NCI-H446 (cell line): Measurements from ENCODE around the gene OR6P1.

Experiments used
- DNase-seq, 2 experiments: peaks; one replicate each; lab custom pipeline; 2025; lab: John Stamatoyannopoulos, UW

The OR6P1 gene

DNA sequence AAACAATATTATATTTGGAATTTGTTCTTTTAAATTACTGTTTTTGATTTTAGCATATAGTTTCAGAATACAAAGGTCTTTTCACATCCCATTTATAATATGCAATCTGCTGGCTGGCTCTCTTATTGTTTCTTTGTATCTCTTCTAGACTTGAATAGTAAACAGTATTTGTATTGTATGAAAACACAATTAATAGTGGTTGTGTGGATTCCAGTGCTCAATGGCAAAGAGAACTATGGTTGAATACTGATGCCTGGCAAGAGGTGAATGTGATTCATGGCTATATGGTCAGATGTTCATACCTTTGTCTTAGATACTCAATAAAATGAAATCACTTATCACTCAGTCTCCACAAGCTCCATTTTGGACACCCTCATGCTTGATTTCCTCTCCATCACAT lies 53.4 kb downstream of the OR6P1 start:
- no peak for DNase-seq
